A172 (cell line): Measurements from ENCODE around the gene VASN. TPM values are rescaled to one million over a fixed set of nuclear protein-coding genes. Genes with fewer than 3 reads are reported as not detected.

ENCODE experiments used
- DNase-seq: peaks from one replicate; pipeline ENCODE4 v3.0.0-alpha.2; 2015; ENCODE audit warnings: low spot score
- total RNA-seq: library from RNA; depleted of rRNA; stranded (reverse); fragments of >200 nt; shearing (Covaris generic); gene quantifications from 2 replicates; pipeline ENCODE4 v1.2.3, GENCODE V29; 2014

The VASN gene
- total RNA-seq, 1 experiment from 2014 or later = 100 TPM

DNA sequence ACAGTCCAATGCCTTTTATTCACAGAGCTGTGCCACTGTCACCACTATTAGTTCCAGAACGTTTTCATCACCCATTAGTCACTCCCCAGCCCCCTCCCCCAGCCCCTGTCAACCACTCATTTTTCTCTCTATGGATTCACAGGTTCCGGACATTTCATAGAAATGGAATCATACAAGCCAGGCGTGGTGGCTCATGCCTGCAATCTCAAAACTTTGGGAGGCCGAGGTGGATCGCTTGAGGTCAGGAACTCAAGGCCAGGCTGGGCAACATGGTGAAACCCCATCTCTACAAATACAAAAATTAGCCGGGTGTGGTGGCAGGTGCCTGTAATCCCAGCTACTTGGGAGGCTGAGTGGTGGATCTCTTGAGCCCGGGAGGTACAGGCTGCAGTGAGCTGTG is 19.8 kb upstream of the VASN start:
- DNase-seq = no peak

DNA sequence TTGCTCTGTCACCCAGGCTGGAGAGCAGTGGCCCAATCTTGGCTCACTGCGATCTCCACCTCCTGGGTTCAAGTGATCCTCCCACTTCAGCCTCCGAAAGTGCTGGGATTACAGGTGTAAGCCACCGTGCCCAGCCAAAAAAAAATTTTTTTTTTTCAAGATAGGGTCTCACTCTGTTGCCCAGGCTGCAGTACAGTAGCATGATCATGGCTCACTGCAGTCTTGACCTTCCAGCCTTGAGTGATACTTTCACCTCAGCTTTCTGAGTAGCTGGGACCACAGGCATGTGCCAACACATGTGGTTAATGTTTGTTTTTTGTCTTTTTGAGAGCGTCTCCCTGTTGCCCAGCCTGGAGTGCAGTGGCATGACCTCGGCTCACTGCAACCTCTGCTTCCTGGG is 18.8 kb upstream of the VASN start:
- DNase-seq = no peak

DNA sequence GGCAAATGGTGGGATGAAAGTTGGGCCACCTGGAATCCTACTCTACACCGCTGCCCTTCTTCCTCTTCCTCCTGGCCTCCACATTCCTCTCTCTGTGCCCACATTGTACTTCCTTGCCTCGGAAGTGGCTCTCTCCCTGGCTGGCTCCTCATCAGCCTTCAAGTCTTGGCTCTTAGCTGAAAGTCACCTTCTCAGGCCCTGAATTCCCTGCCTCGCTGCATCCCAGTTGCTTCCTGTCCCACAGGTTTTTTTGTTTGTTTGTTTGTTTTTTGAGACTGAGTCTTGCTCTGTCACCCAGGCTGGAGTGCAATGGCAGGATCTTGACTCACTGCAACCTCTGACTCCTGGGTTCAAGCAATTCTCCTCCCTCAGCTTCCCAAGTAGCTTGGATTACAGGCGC is 18.0 kb upstream of the VASN start:
- no peak for DNase-seq

DNA sequence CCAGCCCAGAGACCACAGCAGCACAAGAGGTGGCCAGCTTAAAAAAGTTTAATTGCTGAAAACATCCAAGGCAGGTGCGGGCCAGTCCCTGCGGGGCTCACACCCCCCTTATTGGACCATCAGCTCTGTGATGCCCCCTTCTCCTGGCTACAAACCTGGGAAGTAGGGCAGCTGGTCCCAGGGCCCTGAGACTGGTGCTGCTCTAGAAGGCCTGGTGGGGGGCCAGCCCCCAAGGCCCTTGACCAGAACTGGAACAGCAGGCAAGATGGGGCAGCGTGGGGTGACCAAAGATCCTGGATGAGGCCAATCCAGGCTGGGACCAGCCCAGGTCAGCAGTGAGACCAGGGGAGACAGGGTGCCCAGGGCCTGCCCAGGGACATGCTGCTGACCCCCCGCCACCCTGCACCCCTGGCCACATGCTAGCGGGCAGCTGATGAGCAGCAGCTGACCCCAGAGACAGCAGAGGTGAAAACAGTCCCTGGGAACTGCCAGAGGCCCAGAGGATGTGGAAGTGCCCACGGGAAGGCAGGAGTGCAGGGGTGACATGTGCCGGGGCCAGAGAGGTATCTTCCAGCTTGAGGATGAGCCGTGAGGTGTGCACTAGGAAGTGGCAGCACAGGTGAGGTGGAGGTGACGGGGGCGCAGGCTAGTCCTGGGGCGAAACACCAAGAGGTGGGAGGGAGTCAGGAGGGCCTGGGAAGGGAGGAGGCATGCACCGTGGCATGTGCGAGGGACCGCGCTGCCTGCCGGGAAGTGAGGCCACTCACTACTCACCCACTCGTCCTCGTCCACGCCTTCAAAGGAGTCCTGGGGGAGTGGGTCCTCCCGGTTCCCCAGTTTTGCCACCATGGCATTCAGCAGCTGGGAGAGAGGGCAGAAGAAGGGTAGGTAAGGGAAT is 16.9 kb upstream of the VASN start:
- DNase-seq = no peak

DNA sequence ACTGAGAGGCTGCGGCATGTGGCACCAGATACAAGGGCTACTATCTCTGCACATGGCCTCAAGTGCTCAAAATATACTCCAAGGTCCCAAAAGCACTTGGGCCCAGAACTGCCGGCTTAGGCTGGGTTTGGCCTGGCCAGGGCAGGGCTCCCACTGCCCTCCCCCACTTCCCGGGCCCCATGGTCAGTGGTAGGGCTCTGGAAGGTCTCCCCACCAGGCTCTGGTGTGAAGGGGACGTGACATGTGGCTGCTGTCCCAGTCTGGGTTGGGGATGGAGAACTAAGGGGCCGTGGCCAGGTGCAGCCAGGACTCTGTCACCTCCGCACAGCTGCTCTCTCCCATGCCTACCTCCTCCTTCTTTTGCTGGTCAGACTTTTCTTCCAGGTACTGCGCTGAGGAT is 14.8 kb upstream of the VASN start:
- DNase-seq = no peak

DNA sequence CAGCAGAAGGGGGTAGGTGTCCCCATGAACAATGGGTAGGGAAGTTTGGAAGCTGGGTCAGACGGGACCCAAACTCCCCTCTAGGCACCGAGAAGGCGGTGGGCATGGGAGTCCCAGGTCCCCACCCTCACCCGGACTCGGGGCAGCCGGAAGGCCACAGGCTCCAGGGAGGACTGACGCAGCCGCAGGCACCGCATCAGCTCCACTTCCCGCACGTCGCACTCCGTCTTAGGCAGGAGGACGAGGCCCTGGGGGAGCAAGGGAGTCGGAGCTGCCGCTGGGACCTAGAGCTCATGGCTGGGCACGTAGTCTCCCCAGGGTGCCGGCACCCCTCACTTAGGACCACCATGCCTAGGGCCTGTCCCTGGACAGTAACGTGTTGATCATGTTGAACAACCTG is 13.4 kb upstream of the VASN start:
- no peak for DNase-seq

DNA sequence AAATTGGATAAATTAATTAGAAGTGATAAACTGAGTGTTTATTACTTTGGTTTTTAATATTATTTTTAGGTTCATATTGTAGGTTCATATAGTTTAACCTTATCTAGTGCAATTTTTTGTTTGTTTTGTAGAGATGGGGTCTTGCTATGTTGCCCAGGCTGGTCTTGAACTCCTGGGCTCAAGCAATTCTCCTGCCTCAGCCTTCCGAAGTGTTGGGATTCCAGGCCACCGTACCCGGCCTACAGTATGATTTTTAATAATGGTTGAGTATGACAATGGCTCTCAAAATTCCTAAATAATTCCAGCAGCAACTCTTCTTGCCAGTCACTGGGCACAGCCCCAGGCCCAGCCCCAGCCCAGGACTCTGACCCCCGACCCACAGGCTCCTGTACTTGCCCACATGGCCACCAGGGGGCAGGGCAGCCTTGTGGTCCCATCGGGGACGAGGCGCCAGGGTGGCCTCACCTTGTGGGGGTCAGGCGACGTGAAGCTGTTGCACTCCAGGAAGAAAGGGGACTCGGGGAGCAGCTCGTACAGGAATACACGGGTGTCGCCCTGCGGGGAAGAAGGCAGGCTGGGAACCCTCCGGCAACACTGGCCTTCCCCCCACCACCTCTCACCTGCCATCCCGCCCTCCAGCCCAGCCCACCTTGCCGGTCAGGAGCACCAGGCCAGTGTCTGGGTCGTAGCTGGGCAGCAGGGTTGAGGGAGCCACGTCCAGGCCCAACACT is 12.7 kb upstream of the VASN start:
- no peak for DNase-seq

DNA sequence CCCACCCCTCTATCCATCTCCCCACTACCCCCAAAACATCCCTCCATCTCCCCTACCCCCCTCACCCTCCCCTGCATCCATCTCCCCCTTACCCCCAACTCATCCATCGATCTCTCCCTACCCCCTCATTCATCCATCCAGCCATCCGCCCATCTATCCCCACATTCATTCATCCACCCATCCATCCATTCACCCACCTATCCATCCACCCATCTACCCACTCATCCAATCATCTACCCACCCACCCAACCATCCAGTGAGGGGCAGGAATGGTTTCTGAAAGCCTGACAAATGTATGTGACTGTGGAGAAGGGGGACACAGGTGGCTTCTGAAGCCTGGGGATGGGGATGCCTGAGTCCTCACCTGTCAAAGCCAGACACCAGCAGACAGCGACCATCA is 11.7 kb upstream of the VASN start:
- no peak for DNase-seq

DNA sequence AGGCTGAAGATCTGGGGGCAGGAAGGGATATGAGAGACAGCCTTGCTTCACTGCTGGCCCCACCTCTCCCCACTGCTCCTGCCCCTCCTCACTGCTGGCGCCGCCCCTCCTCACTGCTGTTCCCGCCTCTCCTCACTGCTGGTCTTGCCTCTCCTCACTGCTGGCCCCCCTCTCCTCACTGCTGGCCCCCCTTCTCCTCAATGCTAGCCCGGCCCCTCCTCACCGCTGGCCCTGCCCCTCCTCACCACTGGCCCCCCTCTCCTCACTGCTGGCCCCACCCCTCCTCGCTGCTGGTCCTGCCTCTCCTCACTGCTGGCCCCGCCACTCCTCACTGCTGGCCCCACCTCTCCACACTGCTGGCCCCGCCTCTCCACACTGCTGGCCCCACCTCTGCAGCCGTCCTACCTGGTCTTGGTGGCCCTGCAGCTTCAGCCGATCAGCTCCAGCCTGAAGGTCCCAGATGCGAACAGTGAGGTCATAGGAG is 11.1 kb upstream of the VASN start:
- DNase-seq = no peak

DNA sequence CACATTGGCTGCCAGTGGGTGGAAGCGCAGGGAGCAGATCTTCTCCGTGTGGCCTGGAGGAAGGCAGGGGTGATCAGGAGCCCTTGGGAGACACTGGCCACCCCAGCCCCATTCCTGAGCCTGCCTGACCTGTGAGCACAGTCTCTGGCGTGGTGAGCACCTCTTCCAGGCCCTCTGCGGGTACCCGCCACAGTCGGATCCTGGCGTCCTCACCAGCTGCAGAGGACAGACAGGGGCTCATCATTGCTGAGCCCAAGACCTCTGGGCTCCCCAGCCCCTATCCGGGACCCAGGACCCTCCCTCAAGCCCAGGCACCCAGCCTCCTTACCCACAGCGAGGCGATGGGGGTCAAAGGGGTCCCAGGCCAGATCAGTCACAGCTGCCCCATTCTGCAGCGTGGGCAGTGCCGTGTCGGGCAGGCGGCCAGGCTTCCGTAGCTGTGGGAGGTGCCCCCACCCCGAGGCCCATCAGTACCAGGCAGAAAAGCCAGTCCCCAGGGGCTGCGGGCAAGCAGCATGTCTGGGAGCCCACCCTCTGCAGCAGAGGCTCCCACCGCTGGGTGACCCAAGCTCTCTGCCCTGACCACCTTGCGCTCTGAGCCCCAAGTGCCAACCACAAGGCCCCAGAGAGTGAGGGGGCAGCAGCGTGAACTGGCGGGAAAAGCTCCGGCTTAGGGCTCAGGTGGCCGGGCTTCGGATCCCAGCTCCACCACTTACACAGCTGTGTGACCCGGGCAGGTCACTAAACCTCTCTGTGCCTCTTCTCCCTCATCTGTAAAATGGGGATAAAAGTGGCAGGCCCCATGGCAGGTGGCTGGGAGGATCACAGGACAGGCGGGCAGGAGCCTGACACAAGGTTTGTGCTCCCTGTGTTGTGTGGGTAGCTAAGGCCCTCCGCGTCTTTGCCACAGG is 10.4 kb upstream of the VASN start:
- no peak for DNase-seq

DNA sequence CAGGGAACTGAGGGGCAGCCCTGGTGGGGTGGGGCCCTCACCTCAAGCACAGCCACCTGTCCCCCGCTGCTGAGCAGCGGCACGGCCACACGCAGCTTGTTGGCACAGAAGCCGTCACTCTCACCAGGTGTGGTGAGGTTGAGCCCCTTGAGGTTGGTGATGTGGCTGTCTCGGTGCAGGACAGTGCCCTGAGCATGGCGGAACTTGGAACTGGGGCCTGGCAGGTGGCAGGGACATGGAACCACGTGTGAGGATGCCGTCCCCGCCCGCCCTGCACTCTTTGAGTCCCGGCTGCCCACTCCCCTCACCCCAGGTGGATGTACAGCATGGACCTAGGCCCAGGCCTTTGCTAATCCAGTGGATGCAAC is 9.7 kb upstream of the VASN start:
- DNase-seq = no peak

DNA sequence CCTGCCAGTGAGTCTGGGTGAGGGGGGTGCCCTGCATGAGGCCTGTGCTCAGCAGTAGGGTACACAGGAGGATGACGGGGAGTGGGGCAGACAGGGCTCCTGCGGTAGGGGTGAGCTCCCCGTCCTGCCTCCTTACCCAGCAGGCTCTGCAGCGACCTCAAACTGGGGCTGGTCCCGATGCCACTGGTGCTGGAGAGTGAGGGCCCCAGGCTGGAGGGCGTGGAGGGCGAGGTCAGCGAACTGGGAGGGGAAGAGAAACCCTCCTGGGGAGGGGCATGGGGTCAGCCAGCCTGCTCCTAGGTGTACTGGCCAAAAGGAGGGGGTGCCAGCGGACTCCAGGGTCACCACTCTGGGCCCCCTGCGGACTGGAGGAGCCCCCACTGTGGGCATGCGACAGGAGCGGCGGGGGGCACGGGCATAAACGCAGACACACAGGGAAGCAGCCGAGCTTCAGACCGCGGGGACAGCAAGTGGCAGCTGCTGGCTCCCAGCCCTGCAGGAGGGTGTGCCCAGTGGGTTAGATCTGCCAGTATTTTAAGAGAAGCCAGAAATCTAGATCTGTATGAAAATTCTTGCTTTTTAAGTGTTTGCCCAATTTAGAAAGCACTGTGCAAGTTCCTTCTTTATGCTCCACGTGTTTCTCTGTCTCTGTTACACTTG is 9.0 kb upstream of the VASN start:
- no peak for DNase-seq

DNA sequence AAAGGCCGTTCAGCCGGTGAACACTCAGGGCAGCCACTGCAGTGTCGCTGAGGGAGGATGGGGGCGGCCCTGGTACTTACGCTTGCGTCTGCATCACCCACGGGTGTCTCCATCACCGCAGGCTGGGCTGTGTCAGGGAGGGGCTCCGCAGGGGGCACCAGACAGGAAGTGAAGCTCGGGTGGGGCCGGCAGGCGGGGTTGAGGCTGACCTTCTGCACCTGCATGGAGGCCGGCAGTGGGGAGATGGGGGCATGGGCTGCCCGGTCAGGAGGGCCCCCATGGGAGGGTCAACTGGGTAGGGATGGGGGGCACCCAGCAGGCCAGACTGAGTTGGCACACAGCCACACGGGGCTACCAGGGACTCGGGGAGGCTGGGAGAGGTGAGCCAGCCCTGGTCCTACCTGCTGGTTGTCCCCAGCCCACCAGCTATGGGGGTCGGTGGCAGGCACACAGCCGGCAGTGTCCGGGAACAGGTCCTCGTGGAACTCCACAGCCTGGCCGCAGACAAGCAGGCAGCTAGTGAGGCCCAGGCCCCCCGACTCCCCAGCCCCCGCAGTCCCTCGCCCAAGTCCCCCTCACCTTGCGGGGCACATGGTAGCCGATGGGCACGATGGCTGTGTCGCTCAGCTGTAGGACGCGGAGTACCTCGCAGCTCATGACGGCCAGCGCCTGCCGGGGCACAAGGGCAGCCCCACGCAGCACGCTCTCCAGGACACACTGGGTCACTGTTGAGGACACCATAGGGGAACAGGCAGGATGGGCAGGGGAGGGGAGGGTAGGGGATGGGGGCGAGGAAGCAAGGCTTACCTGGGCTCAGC is 7.2 kb upstream of the VASN start:
- no peak for DNase-seq

DNA sequence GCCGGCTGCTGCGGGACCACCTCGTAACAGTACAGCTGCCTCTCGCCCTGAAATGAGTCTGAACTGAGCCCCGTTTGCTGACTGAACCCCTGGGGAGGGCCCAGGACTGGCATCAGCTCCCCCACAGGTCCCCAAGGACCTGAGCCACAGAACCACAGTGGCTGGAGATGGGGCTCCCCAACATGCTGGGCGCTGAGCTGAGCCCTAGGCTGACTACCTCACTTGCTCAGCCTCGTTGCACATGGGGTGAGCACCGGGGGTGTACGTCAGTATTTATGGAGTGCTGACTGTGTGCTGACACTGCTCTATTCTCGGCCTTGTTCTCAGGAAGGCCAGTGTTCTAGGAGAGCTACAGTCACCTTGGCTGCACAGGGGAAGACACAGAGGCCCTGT is 6.6 kb upstream of the VASN start:
- no peak for DNase-seq

DNA sequence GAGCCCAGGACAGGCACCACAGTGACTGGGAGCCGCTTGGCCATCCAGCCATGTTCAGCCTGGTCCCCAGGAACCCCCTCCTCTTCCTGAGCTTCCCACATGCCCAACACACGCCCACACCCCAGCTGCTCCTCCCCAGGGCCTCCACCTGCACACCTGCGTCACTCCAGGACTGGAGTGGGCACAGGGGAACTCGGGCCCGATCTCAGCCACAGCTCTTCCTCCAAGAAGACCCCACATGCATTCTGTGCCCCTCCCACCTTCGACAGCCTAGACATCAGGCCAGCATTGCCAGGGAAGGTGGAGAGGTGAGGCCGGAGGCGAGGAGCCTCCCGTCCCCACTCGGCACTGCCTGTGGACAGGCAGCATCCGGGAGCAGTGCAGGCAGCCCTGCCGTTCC is 6.0 kb upstream of the VASN start:
- no peak for DNase-seq

DNA sequence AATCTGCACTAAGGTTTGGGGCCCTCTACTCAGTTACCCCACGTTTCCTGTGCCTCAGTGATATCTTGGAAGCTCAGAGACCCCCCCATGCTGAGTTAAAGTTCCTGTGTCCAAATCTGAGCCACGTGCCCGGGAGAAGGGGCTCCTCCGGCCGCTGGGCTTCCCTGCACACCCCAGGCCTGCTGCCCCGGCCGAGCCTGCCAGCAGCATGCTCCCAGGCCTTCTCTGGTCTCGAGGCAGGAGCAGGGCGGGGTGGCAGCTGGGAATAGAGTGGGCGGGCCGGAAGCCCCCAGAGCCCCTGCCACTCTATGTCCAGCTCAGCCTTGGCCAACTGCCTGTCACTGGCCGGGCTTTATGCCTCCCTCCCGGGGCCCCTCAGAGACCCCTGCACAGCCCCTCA is 5.6 kb upstream of the VASN start:
- DNase-seq = no peak

DNA sequence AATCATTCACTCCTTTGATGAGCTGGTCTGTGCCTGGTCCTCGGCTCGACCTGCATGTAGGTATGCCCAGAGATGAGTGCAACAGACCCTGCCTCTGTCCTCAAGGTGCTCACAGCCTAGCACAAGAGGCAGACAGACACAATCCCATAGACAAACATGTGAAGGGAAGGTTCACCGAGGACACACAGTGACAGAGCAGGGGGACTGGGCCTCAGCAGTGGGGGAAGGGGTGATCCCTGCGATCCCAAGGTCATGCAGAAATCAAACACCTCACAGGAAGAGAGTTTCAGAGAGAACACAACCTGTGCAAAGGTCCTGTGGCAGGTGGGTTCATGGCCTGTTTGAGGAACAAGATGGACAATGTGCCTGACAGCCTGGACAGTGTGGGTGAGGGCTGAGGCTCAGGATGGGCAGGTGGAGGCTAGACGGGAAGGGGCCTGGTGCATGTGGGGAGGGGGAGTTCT is 4.2 kb upstream of the VASN start:
- no peak for DNase-seq

DNA sequence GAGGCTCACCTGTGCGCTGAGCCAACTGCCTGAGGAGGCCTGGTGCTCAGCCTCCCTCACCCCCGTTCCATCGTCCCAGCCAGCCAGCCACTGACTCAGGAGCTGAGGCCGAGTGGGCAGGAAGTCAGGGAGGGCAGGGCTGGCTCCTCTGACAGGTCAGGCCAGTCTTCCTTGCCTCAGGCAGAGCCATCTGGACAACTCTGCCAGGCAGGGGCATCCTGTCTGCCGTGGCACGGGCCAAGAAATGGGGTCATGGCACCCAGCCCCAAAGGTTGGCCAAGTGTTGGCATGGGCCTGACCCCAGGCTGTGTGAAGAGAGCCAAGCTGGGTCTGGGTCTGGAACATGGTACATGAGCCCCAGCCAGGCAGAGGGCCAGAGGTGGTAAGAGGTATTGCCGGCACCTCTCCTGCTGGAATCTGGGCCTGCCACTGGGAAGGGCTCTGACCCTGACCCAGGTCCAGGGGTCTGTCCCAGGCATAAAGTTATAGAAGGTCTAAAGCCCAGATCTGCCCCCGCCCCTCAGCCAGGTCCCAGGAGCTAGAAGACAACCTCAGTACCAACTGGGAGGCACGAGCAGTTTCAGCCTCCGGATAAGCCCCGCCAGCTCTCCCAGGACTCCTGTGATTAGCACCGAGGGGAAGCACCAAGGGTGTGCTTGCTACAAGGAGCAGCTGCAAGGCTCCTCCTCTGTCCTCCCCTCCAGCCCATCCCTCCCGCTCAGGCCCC is 2.5 kb upstream of the VASN start:
- peak; percentile 88 for DNase-seq

DNA sequence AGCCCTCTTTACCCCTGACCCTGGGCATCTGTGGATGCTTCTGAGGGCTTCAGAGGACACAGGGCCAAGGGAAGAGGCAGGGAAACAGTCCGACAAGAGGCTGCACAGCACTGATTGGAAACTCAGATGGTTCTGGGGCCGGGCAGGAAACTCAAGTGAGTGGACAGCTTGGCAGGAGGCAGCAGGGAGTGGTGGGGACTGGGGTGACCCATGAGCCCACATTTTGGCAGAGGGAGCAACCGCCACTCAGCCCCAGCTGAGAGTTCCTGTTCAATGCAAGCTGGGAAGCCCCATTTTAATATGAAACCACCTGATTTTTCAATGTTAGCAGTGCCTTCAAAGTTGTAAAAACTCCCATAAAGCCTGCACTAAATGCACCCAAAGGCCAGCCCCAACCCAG is 1.5 kb upstream of the VASN start:
- DNase-seq = no peak
